ENCODE measurements around the gene CHMP6.

The CHMP6 gene

DNA sequence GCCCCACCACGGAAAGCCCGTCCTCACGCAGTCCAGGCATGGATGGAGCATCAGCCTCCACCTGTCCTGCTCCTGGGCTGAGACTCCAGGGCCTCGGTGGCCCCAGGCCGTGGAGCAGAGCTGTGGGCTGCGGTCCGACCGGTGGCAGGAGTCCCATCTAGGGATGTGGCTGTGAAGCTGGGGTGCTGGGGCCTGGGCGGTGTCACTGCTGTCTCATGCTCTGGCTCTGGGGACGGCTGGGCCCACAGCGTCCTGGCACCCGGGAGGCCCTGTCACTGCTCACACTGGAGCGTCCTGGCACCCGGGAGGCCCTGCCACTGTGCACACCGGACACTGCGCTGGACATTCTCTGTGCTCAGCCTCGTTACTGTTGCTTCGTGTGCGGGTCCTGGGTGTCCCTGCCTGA, 51.7 kb downstream of the CHMP6 start:
- no peak for DNase-seq (ENCODE audit: low spot score)

DNA sequence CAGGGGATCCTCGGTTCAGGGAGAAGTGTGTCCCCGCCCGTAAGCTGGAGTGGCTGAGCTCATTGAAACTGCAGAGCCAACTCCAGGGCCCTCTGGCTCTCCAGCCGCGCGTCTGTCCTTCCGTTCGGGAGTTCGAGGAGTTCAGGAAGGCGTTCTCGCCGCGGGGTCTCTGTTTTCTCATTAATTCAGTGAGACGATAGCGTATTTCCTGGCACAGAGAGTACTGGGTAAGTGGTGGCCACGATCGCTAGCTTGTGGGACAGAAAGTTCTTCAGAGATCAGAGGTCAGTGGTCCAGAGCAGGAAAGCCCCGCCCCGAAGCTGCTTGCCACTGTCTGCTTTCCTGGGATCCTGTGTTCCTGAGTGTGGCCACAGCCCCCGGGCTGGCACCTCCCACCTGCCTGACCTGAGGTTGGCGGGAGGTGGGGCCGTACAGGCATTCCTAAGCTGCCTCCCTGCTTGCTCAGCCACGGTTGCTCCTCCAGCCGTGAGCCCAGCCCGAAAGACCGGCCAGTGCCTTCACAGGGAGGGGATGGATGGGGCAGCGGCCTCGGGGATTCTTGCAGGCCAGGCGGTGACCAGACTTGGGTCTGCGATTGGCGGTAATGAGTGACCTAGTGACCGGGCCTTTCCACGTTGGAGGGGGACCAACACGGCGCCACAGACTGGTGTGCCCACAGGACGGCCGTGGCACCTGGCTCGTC, 52.2 kb downstream of the CHMP6 start:
- DNase-seq (ENCODE audit: low spot score) = no peak

DNA sequence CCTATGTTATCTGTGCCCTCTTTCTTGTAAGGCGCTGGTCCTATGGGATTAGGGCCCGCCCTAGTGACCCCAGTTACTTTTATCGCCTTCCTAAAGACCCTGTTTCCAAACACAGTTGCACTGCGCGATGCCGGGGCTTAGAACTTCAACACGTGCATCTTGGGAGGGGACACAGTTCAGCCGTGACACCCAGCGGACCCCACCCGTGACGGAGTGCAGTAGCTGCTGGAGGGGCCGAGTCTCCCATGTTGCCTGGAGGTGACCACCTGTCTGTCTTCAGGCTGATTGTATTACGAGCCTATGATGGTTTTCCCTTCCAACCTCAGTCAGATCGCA, 52.8 kb downstream of the CHMP6 start:
- DNase-seq (ENCODE audit: low spot score) = no peak

DNA sequence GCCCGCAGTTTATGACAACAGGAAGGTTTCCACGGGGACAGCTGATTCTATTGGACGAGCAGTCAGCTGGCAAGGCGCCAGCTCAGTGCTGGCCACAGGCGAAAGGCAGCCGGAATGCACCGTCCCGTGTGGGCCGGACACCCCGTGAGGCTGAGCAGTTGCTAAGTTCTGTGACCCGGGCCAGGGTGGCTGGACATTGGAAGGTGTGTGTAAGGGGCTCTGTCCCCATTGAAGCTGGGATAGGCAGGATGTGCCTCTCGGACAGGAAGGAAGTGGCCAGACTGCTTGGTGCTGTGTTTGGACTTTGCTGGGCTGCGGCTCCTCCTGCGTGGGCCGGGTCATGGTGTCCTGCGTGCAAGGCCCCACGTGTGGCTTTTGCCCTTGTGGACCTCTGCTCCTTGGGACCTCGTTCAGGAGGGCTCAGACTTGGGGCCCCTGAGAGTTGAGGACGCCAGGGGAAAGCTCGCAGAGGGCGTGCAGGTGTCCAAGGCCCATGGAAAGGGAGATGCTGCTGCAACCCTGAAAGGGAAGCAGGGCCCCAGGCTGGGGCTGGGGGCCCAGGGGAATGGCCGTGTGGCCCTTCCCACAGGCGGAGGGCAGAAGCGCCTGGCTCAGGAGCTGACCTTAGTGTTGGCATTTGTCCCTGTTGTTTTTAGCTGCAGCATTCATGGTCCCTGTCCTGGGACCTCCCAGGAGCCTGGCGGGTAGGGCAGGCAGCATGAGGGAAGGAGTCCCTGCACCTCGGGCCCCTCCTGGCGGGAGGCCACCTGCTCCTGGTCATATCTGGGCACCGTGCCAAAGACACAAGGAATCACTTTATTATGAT, 53.3 kb downstream of the CHMP6 start:
- DNase-seq (ENCODE audit: low spot score) = no peak

DNA sequence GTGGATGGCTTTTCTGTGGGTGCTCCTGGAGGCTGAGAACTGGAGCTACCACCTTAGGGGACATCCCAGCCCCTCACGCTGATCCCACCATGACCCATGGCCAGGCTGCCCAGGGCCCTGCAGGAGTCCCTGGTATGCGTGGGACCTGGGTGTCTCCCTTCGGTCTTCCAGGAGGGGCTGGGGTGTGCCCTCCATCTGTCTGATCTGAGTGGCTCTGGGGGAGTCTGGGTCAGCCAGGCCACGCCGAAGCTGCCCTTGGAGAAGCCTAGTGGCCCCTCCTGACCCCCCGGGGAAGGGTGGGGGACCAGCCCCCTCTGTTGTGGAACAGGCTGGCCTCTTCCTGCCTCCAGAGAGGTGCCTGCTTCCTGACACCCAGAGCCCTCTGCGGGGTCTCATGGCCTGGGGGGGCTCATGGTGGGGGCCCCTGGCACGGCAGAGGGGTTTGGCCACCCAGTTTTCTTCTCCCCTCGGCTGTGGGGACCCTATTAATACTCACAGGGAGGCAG, 54.0 kb downstream of the CHMP6 start:
- no peak for DNase-seq (ENCODE audit: low spot score)

DNA sequence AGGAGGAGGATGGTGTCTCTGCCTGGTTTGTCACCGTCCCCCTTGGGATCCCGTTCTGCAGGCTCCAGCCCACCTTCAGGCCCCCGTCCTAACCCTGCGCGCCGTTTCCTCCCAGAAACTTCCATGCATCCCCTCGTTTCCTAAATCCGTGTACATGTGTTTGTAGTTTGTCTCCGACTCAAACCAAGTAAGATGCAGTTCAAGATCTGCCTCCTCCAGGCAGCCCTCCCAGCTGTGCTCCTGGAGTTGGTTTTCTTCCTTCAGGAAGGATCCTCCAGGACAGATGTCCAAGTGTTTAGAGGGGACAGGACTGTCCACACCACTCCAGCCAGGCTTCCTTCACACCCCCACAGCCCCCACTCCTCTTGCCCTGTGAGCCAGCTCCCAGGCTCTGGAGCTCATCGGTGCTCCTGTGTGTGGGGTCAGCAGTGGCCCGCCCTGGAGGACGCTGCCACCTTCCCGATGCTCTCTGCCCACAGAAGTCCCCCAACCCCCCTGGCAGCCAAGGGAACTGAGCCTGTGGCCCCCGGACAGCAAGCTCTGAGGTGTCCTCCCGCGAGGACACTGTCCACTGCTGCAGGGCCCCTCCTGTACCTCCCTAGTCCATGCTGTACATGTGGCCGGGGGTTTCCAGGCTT, 54.6 kb downstream of the CHMP6 start:
- DNase-seq (ENCODE audit: low spot score) = no peak

DNA sequence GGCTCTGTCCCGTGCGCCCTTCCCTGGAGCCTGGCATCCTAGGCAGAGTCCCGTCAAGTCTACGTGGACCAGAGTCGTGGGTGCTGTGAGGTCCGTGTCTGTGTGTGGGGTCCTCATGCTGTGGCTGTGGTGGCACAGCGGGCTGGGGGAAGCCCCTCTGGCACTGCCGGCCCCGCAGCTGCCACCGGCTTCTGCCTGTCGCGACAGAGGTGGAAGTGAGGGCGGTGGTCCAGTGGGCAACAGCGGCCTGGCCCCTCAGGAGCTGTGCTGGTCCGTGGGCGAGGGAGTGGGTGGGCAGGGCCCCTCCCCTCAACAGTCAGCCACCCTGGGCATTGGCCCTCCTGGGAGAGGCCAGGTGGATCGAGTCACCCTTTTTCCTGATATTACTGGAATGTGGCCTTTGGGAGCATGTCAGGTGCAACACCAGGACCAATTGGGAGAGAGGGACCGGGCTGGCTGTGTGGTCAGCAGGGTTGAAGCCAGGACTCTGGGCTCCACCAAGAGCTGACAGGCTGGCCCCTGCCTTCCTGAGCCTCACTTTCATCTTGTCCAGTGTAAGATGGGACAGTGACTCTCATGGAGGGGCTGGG, 55.2 kb downstream of the CHMP6 start:
- no peak for DNase-seq (ENCODE audit: low spot score)

DNA sequence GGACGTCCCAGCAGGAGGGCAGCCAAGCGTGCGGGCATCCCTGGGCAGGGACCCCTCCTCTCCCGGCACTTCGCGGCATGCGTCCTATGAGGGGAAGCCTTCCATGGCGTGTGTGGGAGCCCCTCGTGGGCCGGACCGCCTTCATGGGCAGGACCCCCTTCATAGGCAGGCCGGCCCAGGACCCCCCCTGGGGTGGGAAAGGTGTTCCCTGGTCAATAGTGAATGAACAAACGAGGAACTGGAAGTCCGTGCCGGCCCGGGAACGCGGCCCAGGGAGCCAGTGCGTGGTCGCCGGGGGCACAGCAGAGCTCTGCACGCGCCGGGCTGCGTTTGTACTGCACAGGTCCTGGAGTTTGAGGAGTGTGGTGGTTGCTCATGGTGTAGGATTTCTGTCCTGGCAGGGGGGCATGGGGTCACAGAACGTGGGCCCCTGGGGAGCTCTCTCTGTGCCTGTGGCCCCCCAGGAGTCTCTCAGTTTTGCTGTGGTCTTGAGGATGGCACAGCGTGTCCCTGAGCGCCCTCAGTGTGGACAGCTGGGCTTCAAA, 57.3 kb downstream of the CHMP6 start:
- no peak for DNase-seq (ENCODE audit: low spot score)

DNA sequence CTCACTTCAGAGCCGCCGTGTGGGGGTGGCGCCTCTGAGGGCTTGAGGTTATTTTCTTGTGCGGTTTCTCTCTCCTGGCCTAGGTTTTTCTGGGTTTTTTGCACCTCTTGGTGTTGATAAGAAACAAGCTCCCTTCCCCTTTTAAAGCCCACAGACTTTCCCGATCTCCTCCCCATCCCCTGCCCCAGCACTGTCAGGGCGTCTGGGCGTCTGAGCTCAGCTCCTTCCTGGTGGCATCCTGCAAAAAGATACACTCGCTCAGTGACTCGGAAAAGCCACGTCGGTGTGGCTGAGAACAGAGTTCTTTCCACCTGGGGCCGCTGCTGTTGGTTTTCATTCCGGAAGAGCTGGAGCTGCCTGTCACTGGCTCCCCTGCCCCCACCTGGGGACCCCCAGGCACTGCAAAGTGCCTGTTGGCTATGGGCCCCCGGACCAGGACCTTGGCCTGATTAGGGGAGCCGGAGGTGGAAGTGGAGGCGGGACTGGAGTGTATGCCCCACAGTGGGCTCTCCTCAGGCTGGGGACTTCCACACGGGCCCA, 57.8 kb downstream of the CHMP6 start:
- DNase-seq (ENCODE audit: low spot score) = no peak
